GM18907 (cell line): ENCODE data around the gene NOBOX.
"Not testable (repeated sequence)": the region's sequence is repeated elsewhere in the genome, so short reads cannot be mapped to it uniquely, and the experiment has no call there.

ENCODE experiments used
- ATAC-seq: cut with Tn5 transposase; IDR thresholded peaks from one replicate; pipeline ENCODE4 v1.9.1; 2021; ENCODE audit warnings: mild to moderate bottlenecking, moderate library complexity; ENCODE audit not compliant: unreplicated experiment

The NOBOX gene

GRCh38 chr7:144397086-144397485 lies 6.4 kb downstream of the NOBOX start:
- ATAC-seq, result no peak

- ATAC-seq, result peak; percentile 74
Observed at GRCh38 chr7:144391823-144392255, 11.7 kb downstream of the NOBOX start.

- no peak for ATAC-seq
Observed at GRCh38 chr7:144391014-144391413, 12.5 kb downstream of the NOBOX start.

- no peak for ATAC-seq
Observed at GRCh38 chr7:144390481-144390880, 13.0 kb downstream of the NOBOX start.

GRCh38 chr7:144388950-144389349 lies 14.5 kb downstream of the NOBOX start:
- no peak for ATAC-seq

GRCh38 chr7:144386741-144387140 lies 16.8 kb downstream of the NOBOX start:
- ATAC-seq, result no peak

GRCh38 chr7:144384555-144385245 lies 18.8 kb downstream of the NOBOX start:
- ATAC-seq, result no peak

GRCh38 chr7:144384071-144384470 lies 19.4 kb downstream of the NOBOX start:
- peak; percentile 59 for ATAC-seq

GRCh38 chr7:144379776-144380384 lies 23.6 kb downstream of the NOBOX start:
- ATAC-seq, result no peak

- no peak for ATAC-seq
Observed at GRCh38 chr7:144378651-144379050, 24.8 kb downstream of the NOBOX start.

- ATAC-seq, result not testable (repeated sequence)
Observed at GRCh38 chr7:144369221-144369620, 34.3 kb downstream of the NOBOX start.

- ATAC-seq, result not testable (repeated sequence)
Observed at GRCh38 chr7:144367250-144367649, 36.2 kb downstream of the NOBOX start.

GRCh38 chr7:144365523-144365922 lies 38.0 kb downstream of the NOBOX start:
- ATAC-seq, result not testable (repeated sequence)

GRCh38 chr7:144362061-144362460 lies 41.4 kb downstream of the NOBOX start:
- ATAC-seq, result not testable (repeated sequence)

- not testable (repeated sequence) for ATAC-seq
Observed at GRCh38 chr7:144356860-144357259, 46.6 kb downstream of the NOBOX start.

GRCh38 chr7:144356185-144356584 lies 47.3 kb downstream of the NOBOX start:
- ATAC-seq, result not testable (repeated sequence)

GRCh38 chr7:144355176-144355822 lies 48.2 kb downstream of the NOBOX start, which contains the start of gene ARHGEF5:
Gene ARHGEF5, plus strand, starts transcription at chr7:144355402. Its CDS starts 7,268 bp downstream, at chr7:144362670.
- ATAC-seq, result peak; percentile 83

GRCh38 chr7:144351667-144352066 lies 51.8 kb downstream of the NOBOX start:
- ATAC-seq, result not testable (repeated sequence)

- ATAC-seq, result peak; percentile 50
Observed at GRCh38 chr7:144348625-144349024, 54.9 kb downstream of the NOBOX start.
